ENCODE results near the gene MCEE.

MCEE gene

DNA sequence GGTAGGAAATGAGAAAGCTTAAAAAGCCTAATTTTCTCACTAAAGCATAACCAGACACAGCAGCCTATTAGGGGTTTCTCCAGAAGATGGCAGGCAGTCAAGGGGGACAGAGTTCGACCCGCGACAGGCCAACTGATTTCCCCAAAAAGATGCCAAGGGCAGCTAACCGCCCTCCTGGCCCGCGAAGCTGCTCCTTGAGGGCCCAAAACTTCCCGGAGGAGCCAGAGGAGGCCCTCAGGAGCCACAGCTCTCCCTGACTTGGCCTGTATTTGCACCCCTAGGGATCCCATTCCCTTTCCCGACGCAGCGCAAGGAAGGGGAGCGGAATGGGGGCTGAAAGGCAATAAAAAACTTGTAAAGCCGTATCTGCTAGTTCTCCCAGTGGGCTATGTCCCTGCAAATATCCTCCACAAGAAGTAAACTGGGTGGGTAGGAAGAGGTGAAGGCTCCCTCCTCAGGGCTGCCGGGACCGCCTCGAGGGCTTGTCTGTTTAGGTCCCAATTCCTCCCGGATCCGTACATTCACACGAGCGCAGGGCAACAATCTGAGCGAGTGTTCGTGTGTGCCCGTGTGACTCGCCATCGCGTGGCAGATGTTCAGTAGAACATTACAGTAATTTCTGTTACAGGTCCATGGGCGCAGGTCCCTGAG, 62.3 kb downstream of the MCEE start:
- Histone ChIP-seq H3K27me3 (ENCODE audit: insufficient read depth, poor library complexity, severe bottlenecking) (no peaks in the 10 kb centered on the region), H3K9me3 (ENCODE audit: severe bottlenecking) (no peaks in the 10 kb centered on the region), H3K4me3 (ENCODE audit: severe bottlenecking) (peak overlapping the region; percentile 84), H3K4me1 (ENCODE audit: insufficient read depth, poor library complexity, severe bottlenecking) (peaks cover 16% of the 10 kb centered on the region), H3K36me3 (ENCODE audit: low read depth) (0 out of 2 replicates have a peak, but pooled peaks cover 5% of the 10 kb centered on the region), H3K27ac (ENCODE audit: poor library complexity, severe bottlenecking) (peak overlapping the region; percentile 40)
- TF ChIP-seq, protein P1, sequence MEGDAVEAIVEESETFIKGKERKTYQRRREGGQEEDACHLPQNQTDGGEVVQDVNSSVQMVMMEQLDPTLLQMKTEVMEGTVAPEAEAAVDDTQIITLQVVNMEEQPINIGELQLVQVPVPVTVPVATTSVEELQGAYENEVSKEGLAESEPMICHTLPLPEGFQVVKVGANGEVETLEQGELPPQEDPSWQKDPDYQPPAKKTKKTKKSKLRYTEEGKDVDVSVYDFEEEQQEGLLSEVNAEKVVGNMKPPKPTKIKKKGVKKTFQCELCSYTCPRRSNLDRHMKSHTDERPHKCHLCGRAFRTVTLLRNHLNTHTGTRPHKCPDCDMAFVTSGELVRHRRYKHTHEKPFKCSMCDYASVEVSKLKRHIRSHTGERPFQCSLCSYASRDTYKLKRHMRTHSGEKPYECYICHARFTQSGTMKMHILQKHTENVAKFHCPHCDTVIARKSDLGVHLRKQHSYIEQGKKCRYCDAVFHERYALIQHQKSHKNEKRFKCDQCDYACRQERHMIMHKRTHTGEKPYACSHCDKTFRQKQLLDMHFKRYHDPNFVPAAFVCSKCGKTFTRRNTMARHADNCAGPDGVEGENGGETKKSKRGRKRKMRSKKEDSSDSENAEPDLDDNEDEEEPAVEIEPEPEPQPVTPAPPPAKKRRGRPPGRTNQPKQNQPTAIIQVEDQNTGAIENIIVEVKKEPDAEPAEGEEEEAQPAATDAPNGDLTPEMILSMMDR (IDR thresholded peaks at IDR 0.05; ENCODE audit: poor library complexity, severe bottlenecking): peak; percentile 6
- no peak for DNase-seq (ENCODE audit: low spot score)
- peak; percentile 23 for ATAC-seq (ENCODE audit: low read depth)

DNA sequence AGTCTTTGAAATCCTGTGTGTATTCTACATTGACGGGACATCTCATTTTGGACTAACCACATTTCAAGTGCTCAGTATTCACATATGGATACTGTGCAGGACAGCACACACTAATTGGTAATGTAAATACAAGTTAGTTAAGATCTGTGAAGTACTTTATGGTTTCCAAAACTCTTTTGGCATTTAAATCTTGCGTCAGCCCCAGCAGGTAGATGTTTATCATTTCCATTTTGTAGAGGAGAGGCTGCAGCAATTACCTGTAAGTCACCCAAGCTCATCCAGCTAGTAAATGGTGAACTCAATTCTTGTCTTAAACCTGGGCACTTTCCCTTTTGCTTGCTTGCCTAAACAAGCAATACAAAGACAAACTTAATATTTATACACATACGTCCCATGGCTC, 63.2 kb downstream of the MCEE start:
- Histone ChIP-seq H3K4me1 (ENCODE audit: insufficient read depth, poor library complexity, severe bottlenecking) (peaks cover 12% of the 10 kb centered on the region), H3K9me3 (ENCODE audit: severe bottlenecking) (no peaks in the 10 kb centered on the region), H3K27me3 (ENCODE audit: insufficient read depth, poor library complexity, severe bottlenecking) (no peaks in the 10 kb centered on the region), H3K4me3 (ENCODE audit: severe bottlenecking) (no peak overlapping the region), H3K27ac (ENCODE audit: poor library complexity, severe bottlenecking) (no peak overlapping the region), H3K36me3 (ENCODE audit: low read depth) (0 out of 2 replicates have a peak, but pooled peaks cover 5% of the 10 kb centered on the region)
- no peak for ATAC-seq (ENCODE audit: low read depth)
- TF ChIP-seq, protein P1 (IDR thresholded peaks at IDR 0.05; ENCODE audit: poor library complexity, severe bottlenecking): no peak
- no peak for DNase-seq (ENCODE audit: low spot score)

DNA sequence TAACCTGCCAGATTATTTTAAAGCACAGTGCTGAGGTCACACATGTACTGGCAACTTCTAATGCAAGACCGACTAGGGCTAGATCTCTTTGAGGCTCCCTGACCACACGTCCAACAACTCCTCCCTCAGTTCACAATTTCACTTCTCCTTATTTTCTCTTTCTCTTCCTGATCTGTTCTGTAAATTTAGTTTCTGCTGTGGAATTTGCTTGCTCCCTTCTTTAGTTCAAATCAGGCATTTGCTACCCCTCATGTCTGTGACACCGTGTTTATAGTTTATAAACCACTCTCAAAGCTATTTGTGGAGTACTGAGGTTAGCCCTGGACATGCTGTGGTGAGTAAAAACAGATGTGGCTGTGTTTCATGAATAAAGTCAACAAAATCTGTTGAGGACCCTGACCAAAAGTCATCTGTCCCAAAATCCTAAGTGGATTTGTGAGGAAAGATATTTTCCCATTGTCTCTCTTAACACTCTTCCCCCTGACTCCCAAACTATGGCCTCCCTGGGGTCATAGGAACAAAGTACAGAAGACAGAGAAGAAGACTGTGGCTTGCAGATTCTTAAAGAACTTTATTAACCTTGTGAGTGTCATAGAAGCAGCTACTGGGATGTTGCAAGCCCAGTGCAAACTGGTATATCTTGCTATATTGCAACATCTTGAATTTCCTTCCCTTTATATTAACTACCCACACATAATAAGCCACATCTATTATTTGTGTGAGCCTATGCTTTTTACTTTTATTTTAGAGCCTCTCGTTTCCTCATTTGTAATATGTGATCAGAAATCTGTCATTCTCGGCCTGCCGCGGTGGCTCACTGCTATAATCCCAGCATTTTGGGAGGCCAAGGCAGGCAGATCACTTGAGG, 65.0 kb downstream of the MCEE start:
- Histone ChIP-seq H3K27me3 (ENCODE audit: insufficient read depth, poor library complexity, severe bottlenecking) (no peaks in the 10 kb centered on the region), H3K9me3 (ENCODE audit: severe bottlenecking) (no peaks in the 10 kb centered on the region), H3K4me1 (ENCODE audit: insufficient read depth, poor library complexity, severe bottlenecking) (peaks cover 9% of the 10 kb centered on the region), H3K27ac (ENCODE audit: poor library complexity, severe bottlenecking) (no peak overlapping the region), H3K4me3 (ENCODE audit: severe bottlenecking) (no peak overlapping the region), H3K36me3 (ENCODE audit: low read depth) (no peaks in the 10 kb centered on the region)
- DNase-seq (ENCODE audit: low spot score) (no peak), ATAC-seq (ENCODE audit: low read depth) (no peak)
- TF ChIP-seq, protein P1 (IDR thresholded peaks at IDR 0.05; ENCODE audit: poor library complexity, severe bottlenecking): no peak

DNA sequence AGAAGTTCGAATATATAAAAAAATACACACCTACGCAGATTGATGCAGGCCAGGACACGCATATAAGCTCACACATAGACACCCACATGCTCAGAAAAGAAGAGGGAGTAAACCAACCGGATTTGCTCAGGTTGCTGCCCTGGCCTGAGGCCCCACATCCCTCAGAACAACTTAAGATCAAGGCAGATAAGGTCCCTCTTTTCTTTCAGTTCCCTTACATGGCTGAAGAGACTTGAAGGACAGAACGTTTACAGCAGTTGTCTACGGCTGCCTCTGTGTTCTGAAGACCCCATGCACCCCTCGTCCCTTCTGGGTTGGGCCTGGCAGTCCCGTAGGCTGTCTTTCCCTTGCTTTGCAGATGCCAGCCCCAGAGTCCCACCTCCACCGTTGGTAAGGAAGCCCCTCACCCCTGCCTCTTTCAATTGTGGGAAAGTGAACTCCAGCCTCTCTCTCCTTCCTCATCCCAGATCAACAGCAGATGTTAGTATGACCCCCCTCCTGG, 65.9 kb downstream of the MCEE start:
- DNase-seq (ENCODE audit: low spot score): no peak
- Histone ChIP-seq H3K36me3 (ENCODE audit: low read depth) (no peaks in the 10 kb centered on the region), H3K4me1 (ENCODE audit: insufficient read depth, poor library complexity, severe bottlenecking) (peaks cover 4% of the 10 kb centered on the region), H3K4me3 (ENCODE audit: severe bottlenecking) (no peak overlapping the region), H3K27me3 (ENCODE audit: insufficient read depth, poor library complexity, severe bottlenecking) (no peaks in the 10 kb centered on the region), H3K27ac (ENCODE audit: poor library complexity, severe bottlenecking) (no peak overlapping the region), H3K9me3 (ENCODE audit: severe bottlenecking) (no peaks in the 10 kb centered on the region)
- ATAC-seq (ENCODE audit: low read depth): no peak
- TF ChIP-seq, protein P1 (IDR thresholded peaks at IDR 0.05; ENCODE audit: poor library complexity, severe bottlenecking): no peak
